HG03342 (cell line): ENCODE data around the gene WARS2.

Source experiments
- ATAC-seq: cut with Tn5 transposase; IDR thresholded peaks from one replicate; pipeline ENCODE4 v1.9.1; 2021; ENCODE audit warnings: mild to moderate bottlenecking, moderate library complexity; ENCODE audit not compliant: unreplicated experiment

The WARS2 gene

DNA sequence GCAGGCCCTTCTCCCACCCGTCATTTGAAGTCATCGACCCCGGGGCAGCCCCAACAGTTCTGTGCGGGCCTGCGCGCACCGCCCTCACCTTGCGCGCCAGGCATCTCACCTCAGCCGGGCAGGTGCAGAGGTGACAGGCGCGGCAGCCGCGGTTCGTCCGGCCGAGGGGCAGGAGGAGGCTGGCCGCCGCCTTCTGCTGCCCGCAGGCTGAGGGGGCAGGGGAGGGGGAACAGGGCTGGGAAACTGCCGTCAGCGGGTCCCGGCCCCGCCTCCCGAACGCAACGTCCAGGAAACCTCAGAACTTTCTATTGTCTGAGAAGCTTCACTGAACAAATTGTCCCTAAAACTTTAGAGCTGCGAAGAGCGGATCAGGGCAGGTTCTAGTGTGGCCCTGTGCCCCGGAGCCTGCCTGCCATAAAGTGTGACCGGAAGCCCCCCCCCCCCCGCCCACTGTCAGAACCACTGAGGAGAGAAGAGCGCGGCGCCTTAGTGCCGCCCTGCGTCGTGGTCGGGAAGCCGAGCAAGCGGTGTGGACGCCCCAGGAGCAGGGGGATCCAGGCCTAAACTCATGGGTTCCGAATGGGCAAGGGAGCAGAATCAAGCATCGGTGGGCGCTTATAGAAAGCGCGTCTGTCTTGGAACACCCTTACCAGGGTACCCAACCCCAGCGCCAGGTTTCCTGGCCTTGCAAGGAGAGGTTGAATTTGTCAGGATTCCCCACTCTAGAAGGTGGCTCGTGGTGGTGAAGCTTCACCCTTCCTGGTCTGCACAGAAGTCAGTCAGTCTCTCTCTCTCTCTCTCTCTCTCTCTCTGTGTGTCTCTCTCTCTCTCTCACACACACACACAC is 139.0 kb downstream of the WARS2 start:
- no peak for ATAC-seq

DNA sequence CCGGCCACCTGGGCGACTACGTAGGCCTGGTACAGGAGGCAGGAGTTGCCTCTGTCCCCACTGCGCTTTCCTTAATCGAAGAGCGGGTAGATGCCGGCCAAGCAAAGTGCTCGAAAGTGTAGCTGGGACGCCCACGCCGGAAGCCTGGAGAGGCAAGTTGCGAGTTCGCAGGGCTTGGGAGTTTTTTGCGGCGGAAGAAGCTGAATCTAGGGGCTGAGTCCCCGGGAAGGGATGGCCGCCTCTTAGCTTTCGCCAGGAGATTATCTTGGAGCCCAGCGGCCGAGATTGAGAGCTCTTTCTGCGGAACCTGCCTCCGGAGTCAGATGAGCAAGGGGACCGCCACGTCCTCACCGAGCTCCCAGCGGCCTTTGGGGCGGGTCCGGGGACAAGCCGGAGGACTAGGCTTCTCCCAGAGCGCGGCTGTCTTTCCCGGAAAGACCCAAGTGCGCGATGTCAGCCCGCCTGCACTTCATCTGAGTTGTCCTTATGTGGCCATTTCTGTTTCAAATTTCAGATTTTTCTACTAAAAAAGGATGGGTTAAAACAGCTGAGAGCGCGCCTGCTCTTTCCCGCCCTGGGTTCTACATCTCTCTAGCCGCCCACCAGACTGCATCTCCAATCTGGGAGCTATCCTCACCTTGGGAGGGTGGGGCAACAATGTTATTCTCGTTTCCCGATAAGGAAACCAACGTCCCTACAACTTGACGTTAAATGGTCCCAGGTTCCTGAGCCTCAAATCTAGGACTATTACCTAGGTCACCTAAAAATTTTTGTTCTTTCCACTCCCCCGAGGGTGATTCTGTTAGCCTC is 139.9 kb downstream of the WARS2 start:
- no peak for ATAC-seq

DNA sequence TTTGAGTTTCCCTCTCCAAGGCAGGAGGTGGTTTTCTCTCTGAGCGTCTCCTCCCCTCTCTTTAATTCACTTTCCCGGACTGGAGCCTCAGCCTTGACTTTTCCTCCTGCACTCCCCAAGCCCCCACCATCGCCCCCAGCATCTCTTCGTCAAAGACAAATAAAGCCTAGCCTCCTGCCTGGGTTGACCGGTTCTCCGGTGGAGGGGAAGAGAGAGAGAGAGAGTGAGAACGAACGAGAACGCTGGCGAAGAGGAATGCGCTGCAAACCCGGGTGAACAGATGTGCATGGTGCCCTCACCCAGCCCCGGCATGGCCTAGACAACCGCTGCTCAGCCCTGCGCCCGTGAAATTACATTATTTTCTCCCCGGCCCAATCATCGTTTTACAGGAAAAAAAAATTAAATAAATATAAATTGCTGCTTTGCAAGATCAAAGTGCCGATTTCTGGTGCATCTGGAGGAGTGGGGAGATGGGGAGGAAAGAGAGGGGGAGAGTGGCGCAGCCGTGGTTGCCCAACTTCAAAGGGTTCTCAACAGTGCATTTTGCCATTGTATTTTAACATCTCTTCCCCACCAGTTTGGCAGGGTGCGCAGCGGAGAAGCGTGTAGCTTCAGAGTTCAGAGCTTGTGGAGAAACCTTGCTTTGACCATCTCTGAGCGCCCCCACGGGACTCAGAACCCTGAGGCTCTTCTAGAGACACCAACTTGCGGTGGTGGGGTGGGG is 140.9 kb downstream of the WARS2 start:
- ATAC-seq = no peak

DNA sequence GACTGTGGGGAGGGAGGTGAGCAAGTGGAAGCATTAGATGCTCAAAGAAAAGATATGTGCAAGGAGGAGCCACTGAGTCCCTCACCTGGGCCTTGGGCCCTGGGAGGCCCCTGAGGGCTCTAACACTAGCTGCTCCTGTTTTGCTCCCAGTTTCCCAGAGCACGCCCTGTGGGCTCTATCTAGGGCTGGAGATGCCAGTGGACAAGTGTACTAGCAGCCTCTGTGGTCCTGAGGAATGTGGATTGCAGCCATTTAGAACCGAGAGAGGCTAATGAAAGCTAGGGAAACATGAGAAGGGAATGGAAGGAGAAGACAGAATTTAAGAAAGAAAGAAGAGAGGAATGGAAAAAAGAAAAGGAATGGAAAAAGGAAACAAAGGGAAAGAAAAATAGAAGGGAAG is 142.3 kb downstream of the WARS2 start:
- ATAC-seq = no peak

DNA sequence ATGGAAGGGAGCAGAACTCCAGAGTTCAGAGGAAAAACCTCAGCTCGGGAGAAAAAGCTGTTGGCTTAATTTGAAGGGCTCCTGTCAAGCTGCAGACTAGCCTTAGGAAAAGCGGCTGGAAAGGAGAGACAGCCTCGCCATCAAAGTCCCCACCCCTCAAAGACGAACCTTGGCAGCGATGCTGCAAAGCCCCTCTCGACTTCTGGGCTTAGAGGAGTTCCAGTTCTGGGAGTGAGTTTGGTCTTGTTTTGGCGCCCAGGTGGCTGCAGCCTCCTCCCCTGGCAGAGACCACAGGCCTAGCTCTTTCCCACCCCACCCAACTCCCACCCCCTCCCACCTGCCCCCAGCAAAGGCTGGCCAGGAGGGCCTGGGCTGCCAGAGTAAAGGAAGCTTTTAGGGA is 143.2 kb downstream of the WARS2 start:
- ATAC-seq = no peak

DNA sequence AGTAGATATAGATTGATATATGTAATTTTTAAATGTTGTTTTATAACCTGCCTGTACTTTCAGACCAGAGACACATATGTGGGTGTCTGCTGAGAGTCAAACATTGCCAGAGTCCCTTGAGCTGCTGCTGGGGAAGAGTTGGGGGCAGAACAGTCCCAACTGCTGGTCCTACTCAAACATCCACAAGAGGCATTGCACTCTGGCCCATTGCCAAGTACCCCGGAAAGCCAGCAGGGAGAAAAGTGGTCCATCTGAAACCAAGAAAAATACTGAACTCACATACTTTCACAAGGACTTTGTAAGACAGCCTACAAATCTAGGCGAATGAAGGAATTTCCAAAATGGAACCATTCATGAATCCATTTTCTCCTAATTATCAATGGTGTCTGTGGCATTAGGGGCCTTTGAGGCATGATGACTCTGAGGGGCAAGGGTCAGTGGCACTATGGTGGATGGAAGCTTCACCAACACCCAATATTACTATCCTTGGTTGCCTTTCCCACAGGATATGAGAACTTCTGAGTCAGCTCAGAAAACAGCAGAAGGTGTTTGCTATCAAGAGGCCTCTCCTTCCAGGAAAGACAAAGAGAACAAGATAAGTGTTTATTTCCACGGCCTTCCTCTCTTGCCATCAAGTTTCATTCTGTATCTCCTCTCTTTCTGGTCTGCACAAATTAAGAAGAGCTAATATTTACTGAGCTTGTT is 145.0 kb downstream of the WARS2 start:
- ATAC-seq = no peak

DNA sequence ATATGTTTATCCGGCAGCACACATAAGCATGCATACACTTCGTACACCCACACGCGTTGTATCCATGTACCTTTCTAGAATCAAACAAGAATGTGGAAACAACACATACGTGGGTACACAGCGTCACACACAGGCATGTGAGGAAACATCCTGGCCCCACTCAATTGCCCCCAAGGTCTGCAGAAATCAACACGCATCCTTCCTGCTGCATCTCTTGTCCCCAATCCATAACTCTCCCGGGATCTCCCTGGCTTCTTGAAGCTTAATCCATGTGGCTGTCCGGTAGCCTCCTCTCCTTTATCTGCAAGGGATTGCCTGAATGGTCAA is 146.8 kb downstream of the WARS2 start:
- no peak for ATAC-seq

DNA sequence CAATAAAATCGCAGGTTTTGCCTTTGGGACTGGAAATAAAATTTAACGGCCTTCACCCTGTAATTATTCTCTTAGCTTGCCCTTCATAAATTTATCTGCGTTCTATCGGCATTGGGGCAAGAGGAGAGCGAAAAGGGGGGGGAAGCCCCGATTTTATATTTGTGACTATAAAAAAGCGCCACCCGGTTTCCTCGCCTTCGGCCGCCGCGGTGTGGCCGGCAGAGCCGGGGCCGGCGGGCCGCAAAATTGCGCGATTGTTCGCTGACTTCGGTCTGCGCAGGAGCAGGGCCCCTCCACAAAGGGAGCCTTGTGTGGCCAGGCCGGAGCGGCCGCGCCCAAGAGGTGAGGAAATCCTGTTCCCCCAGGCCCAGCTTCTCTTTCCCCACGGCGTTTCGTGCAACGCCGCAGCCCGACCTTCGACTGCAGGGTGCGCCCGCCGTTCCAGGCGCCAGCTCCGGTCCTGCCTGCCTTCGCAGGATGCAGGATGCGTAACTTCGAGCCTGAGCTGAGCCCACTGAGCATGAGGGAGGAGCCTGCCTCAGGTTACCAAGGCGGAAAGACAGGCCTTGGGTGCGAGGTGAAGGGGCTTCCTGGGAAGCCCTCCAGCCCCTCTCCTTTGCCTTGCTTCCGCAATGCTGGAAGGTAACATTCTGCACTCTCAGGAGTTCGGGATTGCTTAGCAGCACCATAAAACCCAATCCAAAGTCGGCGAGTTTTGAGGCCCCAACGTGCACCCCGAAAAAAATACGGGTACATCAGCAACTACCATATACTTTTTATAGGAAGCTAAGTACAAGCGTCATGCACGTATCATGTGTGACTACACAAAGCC is 147.4 kb downstream of the WARS2 start:
- no peak for ATAC-seq

DNA sequence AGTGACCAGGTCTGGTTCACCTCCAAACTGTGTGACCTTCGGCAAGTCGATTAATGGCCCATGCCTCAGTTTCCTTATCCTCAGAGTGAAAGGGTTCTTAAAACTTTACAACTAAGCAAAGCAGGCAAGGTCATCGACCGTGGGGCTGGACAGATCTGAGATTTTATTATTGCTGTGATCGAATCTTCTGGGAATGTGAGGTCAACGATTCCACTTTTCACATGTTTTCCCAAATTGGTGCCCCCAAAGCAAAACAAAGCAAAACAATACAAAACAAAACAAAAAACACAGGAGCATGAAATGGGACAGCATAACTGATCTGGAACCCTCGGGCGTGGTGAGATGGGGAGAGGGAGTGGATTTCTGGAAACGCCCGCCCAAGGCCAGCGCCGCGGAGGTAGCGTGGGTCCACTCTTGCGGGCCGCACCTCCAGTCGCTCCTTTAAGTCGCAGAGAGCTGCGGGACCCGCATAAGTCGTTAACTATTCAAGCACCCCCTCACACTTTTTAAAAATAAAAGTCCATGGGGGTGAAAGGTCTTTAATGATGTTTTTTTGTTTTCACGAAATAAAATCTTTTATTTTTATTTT is 148.1 kb downstream of the WARS2 start:
- ATAC-seq = no peak

DNA sequence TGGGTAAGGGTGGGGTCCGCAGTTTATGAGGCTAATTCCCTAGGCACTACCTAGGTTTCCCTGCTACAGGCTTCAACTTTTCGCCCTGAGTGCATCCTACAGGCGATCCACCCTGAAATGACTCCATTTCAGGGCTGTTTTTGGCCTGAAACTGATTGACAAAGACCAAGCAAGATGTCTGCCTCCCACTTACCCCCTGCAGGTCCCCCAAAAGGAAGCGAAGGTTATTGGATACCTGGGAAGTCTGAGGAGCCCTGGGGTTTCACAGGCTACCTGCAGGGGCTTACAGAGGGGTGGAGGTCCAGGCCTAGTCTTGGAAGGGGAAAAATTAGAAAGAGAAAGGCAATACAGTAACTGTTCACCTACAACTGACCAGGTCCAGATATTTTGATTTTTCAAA is 149.0 kb downstream of the WARS2 start:
- no peak for ATAC-seq

DNA sequence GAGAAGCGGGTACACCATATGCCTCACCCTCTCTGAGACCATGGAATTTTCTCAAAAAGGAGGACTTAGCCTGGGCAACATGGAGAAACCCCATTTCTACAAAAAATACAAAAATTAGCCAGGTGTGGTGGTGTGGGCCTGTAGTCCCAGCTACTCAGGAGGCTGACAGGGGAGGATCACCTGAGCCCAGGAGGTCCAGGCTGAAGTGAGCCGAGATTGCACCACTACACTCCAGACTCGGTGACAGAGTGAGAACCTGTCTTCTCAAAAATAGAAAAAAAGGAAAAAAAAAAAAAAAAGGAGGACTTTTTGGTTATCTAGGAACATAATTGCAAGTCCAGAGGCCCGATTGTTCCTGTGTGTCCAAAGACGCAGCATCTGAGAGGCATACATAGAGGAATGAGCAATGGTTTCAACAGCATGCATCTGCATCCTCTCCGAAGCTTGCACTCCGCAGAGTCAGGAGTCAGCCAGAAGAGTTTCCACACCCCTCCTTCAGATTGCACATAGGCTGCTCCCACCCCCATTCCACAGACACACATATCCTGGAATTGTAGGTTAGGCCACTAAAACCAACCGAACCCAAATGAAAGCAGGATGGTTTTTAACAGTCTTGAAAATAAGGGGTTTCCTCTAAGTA is 149.8 kb downstream of the WARS2 start:
- no peak for ATAC-seq

DNA sequence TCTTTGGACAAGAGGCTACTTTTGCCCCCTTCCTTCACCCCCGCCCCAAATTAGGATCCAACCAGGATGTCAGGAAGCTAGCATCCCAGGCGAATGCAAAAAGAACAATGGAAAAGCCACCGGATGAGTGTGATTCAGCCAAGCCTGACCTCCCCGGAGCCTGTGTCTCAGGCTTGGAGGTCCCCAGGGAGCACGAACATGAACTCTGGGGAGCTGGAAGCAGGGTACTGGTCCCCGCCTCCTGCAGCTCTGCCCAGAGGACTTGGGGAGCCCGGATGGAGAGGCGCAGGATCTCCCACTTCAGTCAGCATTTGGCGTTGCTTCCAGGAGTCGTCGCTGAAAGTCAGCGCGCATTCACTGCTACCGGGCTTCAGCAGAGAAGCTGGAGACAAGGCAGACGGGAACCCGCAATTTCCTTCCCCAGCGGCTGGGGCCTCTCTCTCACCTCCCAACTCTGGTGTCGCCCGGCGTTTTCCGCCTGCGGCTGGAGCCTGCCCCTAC is 150.5 kb downstream of the WARS2 start:
- no peak for ATAC-seq

DNA sequence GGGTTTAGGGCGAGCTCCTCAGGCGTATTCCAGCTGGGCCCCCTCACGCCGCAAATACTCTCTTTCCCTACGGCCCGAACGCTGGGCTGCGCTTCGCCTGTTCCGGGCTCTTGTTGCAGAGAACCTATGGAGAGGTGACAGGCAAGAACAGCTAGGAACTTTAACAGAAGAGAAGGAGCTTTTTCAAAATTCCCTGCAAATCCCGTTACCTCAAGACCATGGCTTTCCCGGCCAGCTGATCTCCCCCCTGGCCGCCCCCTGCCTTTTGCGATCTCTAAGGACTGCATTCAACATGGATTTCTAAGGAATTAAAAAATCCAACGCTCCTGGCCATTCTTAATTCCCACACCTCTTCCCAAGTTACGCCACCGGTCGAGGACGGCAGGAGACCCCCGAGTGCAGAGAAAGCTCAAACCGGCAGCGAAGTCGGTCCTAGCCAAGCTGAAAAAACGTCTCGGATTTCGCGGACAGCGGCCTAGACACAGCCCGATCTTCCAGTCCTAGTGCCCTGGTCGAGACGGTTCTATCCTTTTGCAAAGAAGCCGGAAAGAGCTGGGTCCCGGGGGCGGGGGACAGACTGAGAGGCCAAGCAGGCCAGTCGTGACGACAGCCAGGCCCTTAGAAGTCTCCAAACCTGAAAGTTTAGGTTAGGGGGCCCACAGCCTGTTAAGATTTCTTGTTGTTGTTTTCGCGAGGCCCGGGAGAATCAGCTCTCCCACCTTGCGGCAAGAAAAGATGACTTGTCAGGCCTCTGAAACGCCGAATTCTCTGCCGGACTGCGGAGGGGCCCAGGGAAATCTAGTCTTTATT is 151.2 kb downstream of the WARS2 start:
- ATAC-seq = no peak

DNA sequence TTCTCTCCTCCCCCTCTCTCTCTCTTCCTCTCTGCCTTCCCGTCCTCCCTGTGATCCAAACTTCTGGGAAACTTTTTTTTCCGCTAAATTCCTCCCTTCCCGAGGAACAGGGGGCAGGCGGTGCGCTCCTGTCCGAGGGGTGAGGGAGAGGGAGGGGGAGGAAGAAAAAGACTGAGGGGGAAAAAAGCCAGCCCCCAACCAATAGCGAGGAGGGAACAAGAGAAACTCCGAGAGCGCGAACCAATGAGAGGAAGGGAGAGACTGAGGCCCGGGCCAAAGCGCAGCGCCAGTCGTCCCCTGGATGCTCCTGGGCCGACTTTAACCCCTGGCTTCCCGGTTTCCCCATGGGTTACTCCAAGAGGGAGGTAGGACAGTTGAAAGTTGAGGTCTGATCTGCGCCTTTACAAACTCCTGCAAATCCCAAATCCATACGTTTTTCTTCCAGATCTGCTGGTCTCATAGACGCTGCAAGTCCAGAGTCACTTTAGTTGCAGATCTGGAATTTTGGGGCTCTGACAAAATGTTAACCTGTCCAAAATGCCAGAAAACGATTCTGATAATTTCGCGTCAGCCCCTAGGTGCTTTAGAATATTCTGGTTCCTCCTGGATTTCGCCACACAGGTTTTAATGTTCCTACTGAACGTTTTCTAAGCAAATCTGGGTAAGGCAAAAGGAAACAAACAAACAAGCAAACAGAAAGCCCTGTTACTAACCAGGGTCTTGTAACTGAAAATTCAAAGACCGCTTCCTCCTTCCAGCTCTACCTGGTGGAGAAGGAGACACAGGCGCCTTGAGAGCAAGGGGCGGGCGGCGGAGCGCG is 152.1 kb downstream of the WARS2 start, which contains the start of gene TBX15:
Gene TBX15, minus strand, starts transcription at position 158 of the 820 bp plus-strand sequence. CDS start 548 bp downstream, outside the sequence.
- ATAC-seq = no peak

DNA sequence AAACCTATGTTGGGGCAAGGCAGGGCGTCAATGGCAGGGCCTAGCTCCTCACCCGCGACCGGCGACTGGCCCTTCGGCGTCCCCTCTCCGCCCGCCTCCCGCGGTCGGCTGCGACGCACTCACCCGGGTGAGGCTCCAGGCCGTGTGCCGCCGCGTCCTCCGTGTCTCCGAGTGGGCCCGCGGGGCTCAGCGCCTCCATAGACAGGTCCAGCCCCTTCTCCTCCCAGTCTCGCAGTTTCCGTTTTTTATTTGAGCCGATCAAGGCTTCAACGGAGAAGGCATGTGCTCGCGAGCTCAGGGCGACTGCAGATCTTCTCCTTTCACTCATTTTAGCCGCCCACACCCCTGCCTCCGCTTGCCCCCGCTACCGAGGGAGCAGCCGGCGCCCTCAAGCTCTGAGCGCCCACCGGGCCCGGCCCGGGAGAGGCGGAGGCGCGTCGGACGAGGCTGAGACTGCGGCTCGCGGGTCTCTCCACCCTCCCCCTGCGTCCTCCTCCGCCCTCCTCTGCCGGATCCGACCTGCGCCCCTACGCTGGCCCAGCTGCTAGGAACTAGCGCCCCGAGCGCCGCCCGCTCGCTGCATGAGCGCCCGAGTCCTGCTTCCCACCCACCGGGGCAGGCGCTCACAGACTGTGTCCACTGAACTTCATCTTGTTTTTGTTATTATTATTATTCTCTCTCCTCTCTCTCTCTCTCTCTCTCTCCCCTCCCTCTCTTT is 152.8 kb downstream of the WARS2 start:
- no peak for ATAC-seq

DNA sequence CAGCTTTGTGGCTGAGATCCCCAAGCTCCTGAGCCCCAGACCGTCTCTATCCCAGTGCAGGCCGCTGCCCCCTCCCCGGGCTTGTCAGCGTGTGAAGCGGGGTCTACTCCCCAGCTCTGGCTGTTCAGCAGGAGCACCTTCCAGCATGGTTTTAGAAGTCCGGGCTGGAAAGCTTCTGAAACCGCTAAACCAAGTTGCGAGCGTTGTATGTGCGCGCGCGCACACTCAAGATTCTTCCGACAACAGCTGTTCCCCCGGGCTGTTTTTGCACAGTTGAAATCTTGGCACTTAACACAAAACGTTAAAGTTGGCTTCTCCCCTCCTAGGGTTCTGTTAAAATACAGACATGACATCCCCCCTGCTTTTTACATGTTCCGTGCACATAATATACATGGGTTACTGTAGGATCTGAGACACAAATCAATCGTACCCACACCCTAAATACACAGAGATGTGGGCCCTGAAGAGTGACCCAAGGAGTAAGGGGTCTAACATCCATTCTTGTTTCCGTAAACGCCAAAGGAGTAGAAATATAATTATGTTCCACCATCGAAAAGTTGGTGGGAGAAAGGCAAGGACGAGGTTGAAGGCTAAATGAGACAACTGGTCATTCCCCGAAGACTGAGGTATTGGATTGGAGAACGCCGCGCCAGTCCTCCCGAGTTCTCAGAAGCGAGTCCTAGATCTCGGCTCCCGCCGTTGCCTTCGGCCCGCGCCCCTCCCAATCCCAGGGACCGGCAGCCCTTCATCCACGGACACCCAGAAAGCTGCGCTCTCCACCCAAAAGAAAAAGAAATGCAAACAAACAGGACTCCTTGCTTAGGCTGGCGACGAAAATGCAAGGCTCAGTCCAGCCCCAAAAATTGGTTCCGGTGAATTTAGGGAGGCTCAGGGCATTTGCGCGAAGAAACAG is 153.6 kb downstream of the WARS2 start:
- ATAC-seq = no peak
